ENCODE results near the gene EXOC2. TPM values are rescaled to one million over a fixed set of nuclear protein-coding genes. Genes with fewer than 3 reads are reported as not detected.
A peak's percentile ranks its signal among the peaks of the same experiment; 100 is the strongest.

The EXOC2 gene, protein sequence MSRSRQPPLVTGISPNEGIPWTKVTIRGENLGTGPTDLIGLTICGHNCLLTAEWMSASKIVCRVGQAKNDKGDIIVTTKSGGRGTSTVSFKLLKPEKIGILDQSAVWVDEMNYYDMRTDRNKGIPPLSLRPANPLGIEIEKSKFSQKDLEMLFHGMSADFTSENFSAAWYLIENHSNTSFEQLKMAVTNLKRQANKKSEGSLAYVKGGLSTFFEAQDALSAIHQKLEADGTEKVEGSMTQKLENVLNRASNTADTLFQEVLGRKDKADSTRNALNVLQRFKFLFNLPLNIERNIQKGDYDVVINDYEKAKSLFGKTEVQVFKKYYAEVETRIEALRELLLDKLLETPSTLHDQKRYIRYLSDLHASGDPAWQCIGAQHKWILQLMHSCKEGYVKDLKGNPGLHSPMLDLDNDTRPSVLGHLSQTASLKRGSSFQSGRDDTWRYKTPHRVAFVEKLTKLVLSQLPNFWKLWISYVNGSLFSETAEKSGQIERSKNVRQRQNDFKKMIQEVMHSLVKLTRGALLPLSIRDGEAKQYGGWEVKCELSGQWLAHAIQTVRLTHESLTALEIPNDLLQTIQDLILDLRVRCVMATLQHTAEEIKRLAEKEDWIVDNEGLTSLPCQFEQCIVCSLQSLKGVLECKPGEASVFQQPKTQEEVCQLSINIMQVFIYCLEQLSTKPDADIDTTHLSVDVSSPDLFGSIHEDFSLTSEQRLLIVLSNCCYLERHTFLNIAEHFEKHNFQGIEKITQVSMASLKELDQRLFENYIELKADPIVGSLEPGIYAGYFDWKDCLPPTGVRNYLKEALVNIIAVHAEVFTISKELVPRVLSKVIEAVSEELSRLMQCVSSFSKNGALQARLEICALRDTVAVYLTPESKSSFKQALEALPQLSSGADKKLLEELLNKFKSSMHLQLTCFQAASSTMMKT
- 36.5 and 39.0 TPM in 2 replicates for total RNA-seq (2014; rRNA removed; shearing (Covaris generic))

DNA sequence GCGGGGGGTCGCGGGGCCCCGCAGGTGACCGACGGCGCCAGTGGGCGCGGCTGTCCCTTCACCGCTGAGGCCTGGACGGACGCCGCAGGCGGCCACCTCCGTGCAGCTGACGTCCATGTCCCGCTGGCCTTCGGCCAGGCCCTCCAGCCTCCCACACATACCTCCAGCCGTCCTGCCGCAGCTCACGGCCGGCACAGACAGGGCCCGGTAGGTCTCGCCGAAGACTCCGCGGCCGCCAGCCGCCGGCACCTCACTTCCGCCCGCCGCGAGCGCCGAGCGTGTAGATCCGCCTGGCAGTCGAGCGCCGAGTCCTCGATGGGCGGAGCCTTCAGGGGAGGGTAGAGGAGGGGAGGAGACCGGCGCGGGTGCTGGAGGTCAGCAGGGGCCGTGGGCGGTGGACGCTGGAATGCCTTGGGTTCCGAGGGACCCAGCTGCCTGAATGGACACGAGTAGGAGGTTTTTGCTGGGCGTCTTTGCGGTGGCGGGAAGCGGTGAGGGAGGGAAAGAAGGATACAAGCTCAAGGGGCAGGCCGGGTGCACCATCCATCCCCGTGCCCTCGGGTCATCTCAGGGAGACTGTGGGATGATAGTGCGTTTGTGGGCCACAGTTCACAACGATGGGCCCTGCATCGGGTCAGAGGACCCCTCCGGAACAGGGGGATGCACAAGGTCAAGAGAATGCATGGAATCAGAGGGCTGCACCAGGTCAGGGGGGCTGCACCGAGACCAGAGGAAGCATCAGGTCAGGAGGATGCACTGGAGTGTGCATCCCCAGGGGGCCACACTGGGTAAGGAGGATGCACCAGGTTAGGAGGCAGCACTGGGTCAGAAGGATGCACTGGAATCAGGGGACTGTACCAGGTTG lies at the start of gene EXOC2:
Gene EXOC2, minus strand, starts transcription at position 282 of the 865 bp plus-strand sequence. CDS start 55,321 bp downstream, outside the sequence.
- peak; percentile 65 for DNase-seq (ENCODE audit: low spot score)

DNA sequence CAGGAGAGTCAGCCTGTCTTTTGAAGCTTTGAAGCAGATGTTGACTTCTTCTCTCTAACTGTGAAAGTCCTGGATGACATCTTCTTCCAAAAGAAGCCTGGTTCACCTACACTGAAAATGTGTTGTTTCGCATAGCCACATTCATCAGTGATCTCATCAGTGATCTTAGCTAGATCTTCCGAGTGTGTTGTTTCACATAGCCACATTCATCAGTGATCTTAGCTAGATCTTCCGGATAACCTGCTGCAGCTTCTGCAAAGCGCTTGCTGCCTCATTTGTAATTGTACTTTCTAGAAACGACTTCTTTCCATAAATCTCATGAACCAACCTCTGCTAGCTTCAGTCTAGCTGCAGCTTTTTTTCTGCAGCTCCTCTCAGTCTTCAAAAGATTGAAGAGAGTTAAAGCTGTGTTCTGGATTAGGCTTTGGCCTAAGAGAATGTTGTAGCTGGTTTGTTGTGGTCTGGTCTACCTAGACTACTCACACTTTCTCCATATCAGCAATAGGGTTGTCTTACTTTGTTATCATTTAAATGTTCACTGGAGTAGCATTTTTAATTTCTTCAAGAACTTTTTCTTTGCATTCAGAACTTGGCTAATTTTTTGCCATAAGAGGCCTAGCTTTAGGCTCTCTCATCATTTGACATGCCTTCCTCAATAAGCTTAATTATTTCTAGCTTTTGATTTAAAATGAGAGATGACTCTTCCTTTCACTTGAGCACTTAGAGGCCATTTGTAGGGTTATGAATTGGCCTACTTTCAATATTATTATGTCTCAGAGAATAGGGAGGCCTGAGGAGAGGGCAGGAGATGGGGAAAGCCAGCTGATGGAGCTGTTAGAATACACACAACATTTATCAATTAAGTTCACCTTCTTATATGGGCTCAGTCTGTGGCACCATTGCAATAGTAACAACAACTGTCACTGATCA lies 48.7 kb upstream of the EXOC2 start:
- no peak for DNase-seq (ENCODE audit: low spot score)

DNA sequence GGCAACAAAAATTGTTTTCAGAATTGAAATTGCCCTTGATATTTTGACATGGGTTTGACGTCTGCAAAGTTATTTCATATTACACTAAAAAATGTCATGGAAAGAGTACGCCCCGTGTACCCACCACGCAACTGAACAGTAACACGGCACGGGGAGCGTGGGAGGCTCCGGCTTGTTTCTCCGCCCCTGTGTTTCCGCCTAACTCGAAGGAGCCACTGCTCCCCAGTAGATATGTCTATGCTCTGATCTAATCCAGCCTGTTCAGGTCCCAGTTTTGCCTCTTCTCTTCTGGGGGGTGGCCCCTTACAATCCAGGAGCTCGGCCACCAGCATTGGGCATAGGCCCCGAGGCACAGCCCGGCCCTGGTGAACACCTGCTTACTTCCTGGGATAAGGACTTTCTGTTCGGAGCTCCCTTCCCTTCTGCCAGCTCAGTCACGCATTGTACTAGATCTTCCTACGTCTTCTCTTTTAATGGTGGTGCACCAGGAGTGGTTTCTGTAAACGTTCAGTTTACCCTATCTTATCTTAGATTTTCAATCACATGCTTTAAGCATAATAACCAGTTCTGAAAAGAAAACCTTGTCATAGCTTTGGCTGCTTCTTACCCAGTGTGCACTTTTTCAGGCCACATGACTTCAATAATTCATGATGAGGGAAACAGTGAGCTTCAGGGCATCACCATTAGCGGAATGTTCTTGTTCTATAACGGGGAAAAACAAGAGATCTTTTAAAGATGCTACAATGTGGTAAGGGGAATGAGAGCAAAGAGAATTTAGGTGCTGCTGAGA lies 43.9 kb upstream of the EXOC2 start:
- DNase-seq (ENCODE audit: low spot score), result no peak

DNA sequence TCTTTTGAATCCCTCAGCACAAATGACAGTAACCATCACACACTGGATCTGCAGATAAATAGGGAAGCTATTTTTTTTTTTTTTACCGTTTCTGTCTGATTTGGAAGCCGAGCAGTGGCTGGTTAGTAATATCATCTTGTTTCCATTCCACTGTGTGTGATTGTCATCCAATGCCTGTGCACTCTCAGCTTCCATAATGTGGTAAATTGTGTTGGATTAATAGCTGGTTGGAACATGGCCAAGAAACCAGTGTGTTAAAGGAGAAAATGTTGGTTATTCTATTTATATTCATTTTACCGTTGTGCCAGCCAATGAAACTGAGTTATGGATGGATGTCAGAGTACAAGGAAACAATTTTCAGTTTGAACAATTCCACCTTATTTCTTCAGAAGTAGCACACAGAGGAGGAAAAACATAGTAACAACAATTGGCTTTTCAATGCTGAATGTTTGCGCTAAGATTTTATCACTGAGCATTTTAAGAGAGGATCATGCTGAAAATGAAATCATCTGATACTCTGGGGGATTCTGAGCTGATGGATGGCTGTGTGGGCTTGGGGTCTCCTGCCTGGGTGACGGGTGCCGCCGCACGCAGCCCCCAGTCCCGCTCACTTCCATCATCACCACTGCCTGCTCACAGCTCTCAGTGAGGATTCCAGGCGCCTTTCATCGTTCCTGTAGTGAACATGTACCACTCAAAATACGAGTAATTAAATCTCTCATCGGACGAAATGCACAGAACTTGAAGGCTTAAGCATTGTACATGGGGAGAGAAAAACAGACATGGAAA lies 40.7 kb upstream of the EXOC2 start:
- no peak for DNase-seq (ENCODE audit: low spot score)

DNA sequence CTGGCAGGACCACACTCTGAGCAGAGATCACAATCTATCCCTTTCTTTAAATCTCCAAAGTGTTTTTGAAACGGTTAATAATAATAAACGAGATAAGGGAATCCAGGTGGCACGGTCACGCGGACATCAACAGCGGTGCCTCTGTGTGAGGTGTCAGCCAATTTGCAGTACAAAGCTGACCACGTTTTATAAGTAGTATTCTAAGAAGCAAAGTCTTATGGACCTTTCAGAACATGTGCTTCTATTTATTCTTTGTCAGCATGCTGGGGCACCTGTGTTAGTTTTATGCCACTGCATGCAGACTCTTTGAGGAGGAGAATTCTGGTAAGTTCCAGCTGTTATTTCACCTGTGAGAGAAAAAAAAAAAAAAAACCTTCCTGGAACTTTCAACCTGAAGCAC lies 39.0 kb upstream of the EXOC2 start:
- no peak for DNase-seq (ENCODE audit: low spot score)

DNA sequence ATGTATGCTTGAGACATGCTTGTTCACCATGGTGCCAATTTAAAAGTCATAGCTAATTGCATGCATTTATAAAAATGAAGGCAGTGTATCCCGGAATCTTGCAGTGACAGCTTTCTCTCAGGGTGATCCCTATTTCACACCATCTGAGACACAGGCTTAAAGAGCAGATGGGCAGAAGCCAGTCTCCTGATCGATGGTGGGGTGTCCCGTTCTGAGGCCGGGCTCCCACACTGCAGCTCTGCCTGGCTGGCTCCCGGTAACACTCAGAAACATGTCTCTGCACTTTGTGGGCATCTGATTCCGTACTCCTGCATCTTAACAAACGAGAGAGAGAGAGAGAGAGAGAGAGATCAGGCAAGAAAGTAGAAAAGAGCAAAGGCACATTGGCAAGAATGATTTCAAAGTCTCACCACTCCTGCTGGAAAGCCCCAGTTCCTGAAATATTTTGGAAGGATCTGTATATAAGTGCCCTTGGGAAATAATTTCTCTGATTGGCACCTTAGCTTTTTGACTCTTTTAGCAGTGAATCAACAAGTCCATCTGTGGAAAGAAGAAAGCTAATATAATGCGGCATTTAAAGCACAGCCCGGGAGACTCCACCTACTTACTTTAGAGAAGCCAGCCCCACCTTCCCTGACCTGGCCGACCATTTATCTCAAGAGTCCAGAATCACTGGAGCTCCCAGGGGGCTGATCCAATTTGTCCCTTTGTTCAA lies 36.8 kb upstream of the EXOC2 start:
- DNase-seq (ENCODE audit: low spot score), result no peak

DNA sequence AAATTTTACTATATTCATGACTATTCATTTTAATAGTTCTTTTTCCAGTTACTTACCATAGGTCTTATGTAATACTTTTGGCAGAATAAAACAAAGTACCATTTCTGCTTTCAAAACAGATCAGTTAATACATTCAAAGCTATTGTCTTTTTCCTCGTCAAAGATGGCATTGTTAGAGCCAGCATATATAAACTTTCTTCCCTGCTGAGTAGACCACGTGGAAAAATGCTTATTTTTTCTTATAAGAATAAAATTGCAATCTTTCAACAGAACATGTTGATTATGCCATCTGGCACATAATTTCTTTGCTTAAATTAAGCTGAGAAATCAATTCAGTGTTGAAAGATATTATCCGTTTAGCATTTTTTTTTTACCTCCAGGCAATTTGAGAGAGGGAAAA lies 34.9 kb upstream of the EXOC2 start:
- no peak for DNase-seq (ENCODE audit: low spot score)

DNA sequence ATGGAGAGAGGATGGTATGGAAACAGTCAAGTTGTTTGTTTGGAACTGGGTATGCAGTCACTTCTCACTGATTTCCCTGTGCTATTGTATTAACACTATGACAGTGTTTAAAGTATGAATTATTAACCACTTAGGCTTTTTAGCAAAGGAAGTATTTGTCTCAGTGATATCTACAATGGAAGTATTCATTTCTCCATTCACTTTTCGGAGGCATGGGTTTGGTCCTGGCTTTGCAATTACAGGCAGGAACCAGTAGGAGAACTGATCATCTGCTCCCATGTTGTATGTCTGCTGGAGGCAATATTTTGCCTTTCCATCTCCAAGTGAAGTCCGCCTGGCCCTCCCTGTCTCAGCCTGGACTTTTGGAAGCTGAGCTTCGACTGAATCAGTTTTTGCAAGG lies 30.6 kb upstream of the EXOC2 start:
- no peak for DNase-seq (ENCODE audit: low spot score)

DNA sequence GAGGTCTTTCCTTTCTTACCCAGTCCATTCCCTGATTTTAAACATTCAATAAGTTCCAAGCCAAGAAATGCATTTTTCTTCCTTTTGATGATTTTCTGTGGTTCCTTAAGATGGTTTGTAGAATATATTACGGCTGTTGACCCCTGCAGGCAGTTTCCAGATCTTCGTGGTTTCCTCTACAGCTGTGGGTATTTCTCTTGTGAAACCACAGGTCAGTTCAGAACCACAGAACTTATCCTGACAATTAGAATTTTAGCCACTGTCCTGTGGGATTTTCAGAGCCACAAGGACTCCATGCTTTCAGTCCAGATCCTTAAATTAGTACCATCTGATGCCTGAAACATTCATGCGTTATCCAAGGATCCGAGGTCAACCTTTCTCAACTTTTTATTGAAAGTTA lies 29.7 kb upstream of the EXOC2 start:
- DNase-seq (ENCODE audit: low spot score), result no peak

DNA sequence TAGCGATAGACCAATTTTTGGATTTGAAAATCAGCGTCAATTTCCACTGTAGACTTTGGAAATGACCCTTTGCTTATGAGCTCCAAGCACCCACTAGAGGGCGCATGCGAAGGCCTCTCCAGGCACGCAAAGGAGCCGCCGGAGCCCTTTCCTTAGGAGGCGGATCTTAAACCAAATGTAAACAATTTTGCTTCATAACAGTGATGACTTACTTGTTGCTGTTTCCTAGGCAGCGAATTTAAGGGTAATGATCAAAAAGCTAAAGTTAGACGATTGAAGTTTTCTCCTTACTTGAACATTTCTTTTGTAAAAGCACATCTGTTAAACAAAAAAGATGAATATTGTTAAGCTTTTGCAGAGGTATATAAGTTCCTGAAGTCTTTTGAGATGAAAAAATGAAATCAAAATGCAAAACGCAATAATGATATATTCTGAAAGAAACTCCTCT lies 29.2 kb upstream of the EXOC2 start:
- DNase-seq (ENCODE audit: low spot score), result peak; percentile 71

DNA sequence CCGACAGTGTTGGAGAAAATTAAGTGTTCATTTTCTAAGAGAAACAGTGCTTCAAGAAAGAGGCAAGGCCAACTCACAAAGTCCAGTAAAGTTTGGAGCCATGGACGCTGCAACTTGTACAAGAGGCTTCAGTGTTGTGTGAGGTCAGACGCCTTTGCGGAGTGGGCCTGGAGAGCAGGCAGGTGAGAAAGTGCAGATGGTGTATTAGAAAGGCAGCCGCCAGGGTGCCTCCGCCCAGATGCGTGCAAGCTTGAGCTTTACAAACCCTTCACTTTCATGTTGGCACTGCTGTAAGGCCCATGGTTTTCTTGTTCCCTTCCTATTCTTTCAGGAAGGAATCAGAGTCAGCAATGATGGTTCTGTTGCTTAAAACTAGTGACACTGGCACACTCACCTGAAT lies 25.4 kb upstream of the EXOC2 start:
- no peak for DNase-seq (ENCODE audit: low spot score)

DNA sequence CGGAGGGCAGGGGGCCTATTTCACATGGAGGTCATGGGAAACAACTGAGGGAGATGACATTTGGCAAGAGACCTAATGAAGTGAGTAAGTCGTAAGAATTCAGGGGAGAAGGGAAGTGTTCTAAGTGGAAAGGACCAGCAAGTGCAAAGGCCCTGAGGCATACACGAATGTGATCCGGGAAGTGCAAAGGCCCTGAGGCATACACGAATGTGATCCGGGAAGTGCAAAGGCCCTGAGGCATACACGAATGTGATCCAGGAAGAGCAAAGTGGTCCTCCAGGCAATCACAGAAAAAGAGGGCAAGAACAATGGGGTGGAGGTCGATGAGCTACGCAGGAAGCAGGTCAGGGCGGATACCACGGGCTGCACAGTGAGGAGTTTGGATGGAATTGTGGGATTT lies 24.2 kb upstream of the EXOC2 start:
- DNase-seq (ENCODE audit: low spot score), result no peak

DNA sequence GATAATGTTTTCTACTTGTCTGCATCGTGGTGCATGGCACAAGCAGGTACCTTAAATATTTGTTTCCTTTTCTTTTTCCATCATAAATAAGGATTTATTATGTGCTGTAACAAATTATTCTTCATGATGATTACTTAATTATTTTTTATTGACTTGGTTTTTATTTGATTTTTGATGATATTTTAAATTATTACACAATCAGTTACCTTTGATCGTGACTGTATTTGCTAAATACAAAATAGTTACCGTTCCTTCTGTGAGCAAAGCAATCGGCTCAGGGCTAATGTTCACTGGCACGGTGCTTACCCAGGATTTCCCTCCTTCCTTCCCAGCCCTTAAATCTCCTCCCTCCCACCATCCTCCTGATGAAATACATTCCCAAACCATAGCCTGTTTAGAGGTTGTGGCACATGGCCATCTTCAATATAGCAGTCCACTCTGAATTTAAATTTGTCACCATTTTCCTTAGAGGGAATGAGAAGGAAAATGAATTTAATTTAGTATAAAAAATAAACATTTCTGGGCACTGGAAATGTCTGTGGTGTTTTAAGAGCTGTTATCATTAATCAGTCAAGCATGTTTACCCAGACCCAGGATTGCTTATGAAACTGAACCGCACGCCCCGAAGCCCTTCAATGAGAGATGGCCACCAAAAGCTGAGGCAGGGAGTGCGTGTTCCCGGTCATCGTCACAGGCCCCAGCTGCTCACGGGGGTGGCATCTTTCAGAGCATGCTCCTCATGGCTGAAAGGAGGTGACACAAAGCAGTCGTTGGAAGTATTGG lies 23.0 kb upstream of the EXOC2 start:
- no peak for DNase-seq (ENCODE audit: low spot score)

DNA sequence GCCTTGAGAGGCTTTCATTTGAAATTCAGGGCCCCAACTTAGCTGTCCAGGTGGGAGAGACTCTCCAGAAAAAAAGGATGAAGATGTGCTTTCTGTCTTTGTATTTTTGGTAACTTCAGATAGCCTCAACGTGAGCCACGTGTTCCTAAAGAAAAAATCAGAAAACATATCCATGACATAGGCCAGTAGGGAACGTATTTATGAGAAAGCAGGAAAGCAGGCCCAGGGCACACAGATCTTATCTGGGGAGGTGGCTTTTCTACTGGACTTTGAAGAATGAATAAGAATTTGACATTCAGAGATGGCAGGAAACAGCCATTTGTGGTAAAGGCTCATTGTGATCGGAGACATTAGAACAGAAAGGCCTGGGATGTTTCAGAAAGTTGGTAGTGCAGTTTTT lies 21.2 kb upstream of the EXOC2 start:
- DNase-seq (ENCODE audit: low spot score), result no peak

DNA sequence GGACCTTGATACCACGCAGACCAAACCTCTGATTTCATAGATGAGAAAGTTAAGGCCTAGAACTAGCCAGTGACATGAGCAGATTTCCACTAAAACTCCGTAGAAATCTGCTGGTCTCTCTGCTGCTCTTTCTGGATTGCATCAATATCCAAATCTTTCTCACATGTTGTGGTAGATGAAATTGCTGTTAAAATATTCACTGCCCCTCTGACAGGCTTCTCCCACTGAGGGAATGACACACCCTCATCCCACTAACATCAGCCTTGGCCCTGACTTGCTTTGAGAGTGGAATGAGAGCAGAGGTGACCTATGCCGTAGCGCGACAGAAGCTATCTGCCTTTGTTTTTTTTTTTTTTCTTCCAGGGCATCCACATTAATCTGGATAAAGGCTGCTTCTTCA lies 20.4 kb upstream of the EXOC2 start:
- no peak for DNase-seq (ENCODE audit: low spot score)

DNA sequence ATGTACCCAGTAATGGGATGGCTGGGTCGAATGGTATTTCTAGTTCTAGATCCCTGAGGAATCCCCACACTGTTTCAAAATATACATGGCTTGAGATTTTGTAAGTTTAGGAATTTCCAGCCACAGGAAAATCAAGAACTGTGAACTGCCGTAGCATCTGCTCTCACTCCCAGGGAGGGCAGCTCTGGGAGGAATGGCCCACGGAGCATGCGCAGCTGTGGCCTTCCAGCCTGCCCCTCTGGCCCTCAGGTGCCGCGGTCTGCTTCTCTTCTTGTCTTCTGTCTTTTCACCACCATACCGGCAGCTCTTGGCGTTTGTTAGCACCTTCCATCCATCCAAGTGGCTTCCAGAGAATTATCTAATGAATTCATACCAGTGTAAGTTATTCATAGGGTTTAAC lies 19.9 kb upstream of the EXOC2 start:
- no peak for DNase-seq (ENCODE audit: low spot score)

DNA sequence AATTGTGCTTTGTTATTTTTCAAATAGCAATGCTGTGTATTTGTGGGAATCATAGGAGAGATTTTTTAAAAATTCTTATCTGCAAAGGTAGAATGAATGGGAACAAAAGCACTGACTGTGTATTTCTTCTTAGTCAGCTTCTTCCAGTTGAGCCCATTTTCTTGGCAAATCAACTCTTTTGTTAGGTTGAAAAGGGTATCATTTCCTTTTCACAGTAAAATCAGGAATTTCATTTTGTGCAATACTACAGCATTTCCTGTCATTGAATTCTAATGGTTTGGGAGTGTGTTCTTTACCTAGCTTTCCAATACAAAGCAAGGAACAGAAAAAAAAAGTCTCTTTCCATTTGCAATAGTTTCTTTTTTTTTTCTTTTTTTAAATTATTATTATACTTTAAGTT lies 19.0 kb upstream of the EXOC2 start:
- no peak for DNase-seq (ENCODE audit: low spot score)
